ENCODE data around the gene PLEKHA6. TPM values are rescaled to one million over a fixed set of nuclear protein-coding genes. Genes with fewer than 3 reads are reported as not detected.

PLEKHA6 gene
- total and polyA plus RNA-seq, 2 of the 8 experiments (the other 6 are each of a cell fraction or from before 2014, with no cell fraction given), result 4.8 to 20.2 TPM

- TF ChIP-seq CTCF (IDR thresholded peaks at IDR 0.05; ENCODE audit: control extremely low read depth in 1 of 3, insufficient read depth in 1 of 3, low read depth in 1 of 3, low read length in 3 of 3) (no peak), RAD21 (IDR thresholded peaks at IDR 0.05 in 1 of 2, conservative IDR thresholded peaks at IDR 0.05 in 1 of 2; ENCODE audit: low read depth in 2 of 2, low read length in 2 of 2) (no peak), NRF1 (IDR thresholded peaks at IDR 0.05; ENCODE audit: low read depth, low read length) (no peak), ZNF274 (IDR thresholded peaks at IDR 0.05; ENCODE audit: borderline replicate concordance, extremely low read depth, low read length) (no peak), ATF3 (IDR thresholded peaks at IDR 0.05; ENCODE audit: insufficient read depth, low read depth, low read length) (no peak), ATF2 (IDR thresholded peaks at IDR 0.05; ENCODE audit: low read length) (no peak), CREB1 (IDR thresholded peaks at IDR 0.05) (no peak), SRF (IDR thresholded peaks at IDR 0.05; ENCODE audit: low read depth, low read length) (no peak), MAFK (IDR thresholded peaks at IDR 0.05; ENCODE audit: low read depth, low read length) (no peak), CEBPB (IDR thresholded peaks at IDR 0.05; ENCODE audit: low read depth, low read length) (no peak), SAP30 (IDR thresholded peaks at IDR 0.05; ENCODE audit: insufficient read depth, insufficient replicate concordance, low read length) (no peak)
These were observed 97.0 kb downstream of the PLEKHA6 start (continued) for GRCh38 chr1:204262506-204263253.
